HepG2 (cell line): ENCODE data around the gene ZNF22. TPM values are rescaled to one million over a fixed set of nuclear protein-coding genes. Genes with fewer than 3 reads are reported as not detected.

Source experiments
- ARHGAP35 ChIP-seq: sonication (generic); formaldehyde crosslinking; IDR thresholded peaks from 2 replicates; pipeline ENCODE4 v1.9.0; 2022; ENCODE audit warnings: mild to moderate bottlenecking, inconsistent platforms, moderate library complexity, missing genetic modification reagents, borderline replicate concordance
- ARID2 ChIP-seq: sonication (generic); formaldehyde crosslinking; IDR thresholded peaks from 2 replicates; pipeline ENCODE4 v1.8.1; 2022; ENCODE audit warnings: mild to moderate bottlenecking, missing genetic modification reagents, borderline replicate concordance
- CC2D1A ChIP-seq: sonication (generic); formaldehyde crosslinking; IDR thresholded peaks from 2 replicates; pipeline ENCODE4 v1.8.1; 2023; ENCODE audit warnings: mild to moderate bottlenecking, missing genetic modification reagents
- CENPX ChIP-seq: sonication (generic); formaldehyde crosslinking; IDR thresholded peaks from 2 replicates; pipeline ENCODE4 v1.9.0; 2021; ENCODE audit warnings: mild to moderate bottlenecking, missing genetic modification reagents, moderate library complexity
- CERS6 ChIP-seq: sonication (generic); formaldehyde crosslinking; IDR thresholded peaks from 2 replicates; pipeline ENCODE4 v1.5.0; 2020; ENCODE audit warnings: missing genetic modification reagents
- DRAP1 ChIP-seq: IDR thresholded peaks from 2 replicates; pipeline ENCODE4 v1.6.1; 2016; ENCODE audit warnings: missing genetic modification reagents, missing compliant biosample characterization
- FOXC1 ChIP-seq: sonication (generic); formaldehyde crosslinking; IDR thresholded peaks from 2 replicates; pipeline ENCODE4 v1.8.0; 2022; ENCODE audit warnings: mild to moderate bottlenecking, missing genetic modification reagents, borderline replicate concordance
- GLI4 ChIP-seq: sonication (generic); formaldehyde crosslinking; IDR thresholded peaks from 2 replicates; pipeline ENCODE4 v1.5.1; 2020; ENCODE audit warnings: missing genetic modification reagents, mild to moderate bottlenecking, moderate library complexity, borderline replicate concordance
- IRF2 ChIP-seq: IDR thresholded peaks from 2 replicates; pipeline ENCODE4 v1.6.1; 2018; ENCODE audit warnings: missing genetic modification reagents, missing compliant biosample characterization
- KLF9 ChIP-seq: IDR thresholded peaks from 2 replicates; pipeline ENCODE4 v1.6.1; 2016; ENCODE audit warnings: low read depth
- MTA3 ChIP-seq: sonication (generic); formaldehyde crosslinking; IDR thresholded peaks from 2 replicates; pipeline ENCODE4 v1.4.0; 2020; ENCODE audit warnings: missing genetic modification reagents
- NFRKB ChIP-seq: fragments of 450-650 bp; IDR thresholded peaks from 2 replicates; pipeline ENCODE4 v1.6.1; 2017
- RBM39 ChIP-seq: fragments of 200-400 bp; formaldehyde crosslinking; IDR thresholded peaks from one replicate; pipeline ENCODE4 v1.6.1; 2018; ENCODE audit warnings: antibody characterized with exemption, mild to moderate bottlenecking, low read depth, low read length; ENCODE audit not compliant: poor library complexity, severe bottlenecking
- SP1 ChIP-seq, 2 experiments: fragments of 450-650 bp in 1 of 2; sonication (generic) in 1 of 2; formaldehyde crosslinking in 1 of 2; IDR thresholded peaks; 2 replicates each; pipeline versions ENCODE4 v1.4.0 to v1.6.1; 2016 to 2020; ENCODE audit warnings: missing genetic modification reagents in 1 of 2
- TARDBP ChIP-seq: sonication (generic); formaldehyde crosslinking; IDR thresholded peaks from 2 replicates; pipeline ENCODE4 v1.8.0; 2022; ENCODE audit warnings: mild to moderate bottlenecking, missing genetic modification reagents
- TBX2 ChIP-seq: sonication (generic); formaldehyde crosslinking; IDR thresholded peaks from 2 replicates; pipeline ENCODE4 v1.5.0; 2020; ENCODE audit warnings: missing genetic modification reagents, mild to moderate bottlenecking, borderline replicate concordance
- ZEB1 ChIP-seq: IDR thresholded peaks from 2 replicates; pipeline ENCODE4 v1.6.1; 2012; ENCODE audit warnings: mild to moderate bottlenecking, low read depth, inconsistent platforms; ENCODE audit not compliant: insufficient replicate concordance
- ZFP36 ChIP-seq: fragments of 150-350 bp; IDR thresholded peaks from 2 replicates; pipeline ENCODE4 v1.6.1; 2018; ENCODE audit warnings: borderline replicate concordance, low read length, low read depth; ENCODE audit not compliant: partially characterized antibody
- ZFP36L1 ChIP-seq: sonication (generic); formaldehyde crosslinking; IDR thresholded peaks from 2 replicates; pipeline ENCODE4 v1.8.0; 2022; ENCODE audit warnings: mild to moderate bottlenecking, missing genetic modification reagents, moderate library complexity
- ZNF274 ChIP-seq: sonication (generic); formaldehyde crosslinking; IDR thresholded peaks from 2 replicates; pipeline ENCODE4 v1.5.1; 2020; ENCODE audit warnings: mild to moderate bottlenecking, missing genetic modification reagents
- ZNF326 ChIP-seq: sonication (generic); formaldehyde crosslinking; IDR thresholded peaks from 2 replicates; pipeline ENCODE4 v1.4.0; 2020; ENCODE audit warnings: missing genetic modification reagents, borderline replicate concordance
- ZNF556 ChIP-seq: sonication (generic); formaldehyde crosslinking; IDR thresholded peaks from 2 replicates; pipeline ENCODE4 v1.4.0; 2020; ENCODE audit warnings: mild to moderate bottlenecking, missing genetic modification reagents, borderline replicate concordance
- ZNF597 ChIP-seq: sonication (generic); formaldehyde crosslinking; IDR thresholded peaks from 2 replicates; pipeline ENCODE4 v1.5.0; 2020; ENCODE audit warnings: missing genetic modification reagents
- ZNF619 ChIP-seq: sonication (generic); formaldehyde crosslinking; IDR thresholded peaks from 2 replicates; pipeline ENCODE4 v1.4.0; 2020; ENCODE audit warnings: mild to moderate bottlenecking, missing genetic modification reagents
- ZNF652 ChIP-seq: IDR thresholded peaks from 2 replicates; pipeline ENCODE4 v1.6.1; 2016; ENCODE audit warnings: low read depth, borderline replicate concordance
- ZNF7 ChIP-seq: IDR thresholded peaks from 2 replicates; pipeline ENCODE4 v1.6.1; 2016; ENCODE audit warnings: missing biosample characterization, missing genetic modification reagents
- ZNF713 ChIP-seq: sonication (generic); formaldehyde crosslinking; IDR thresholded peaks from 2 replicates; pipeline ENCODE4 v1.4.0; 2020; ENCODE audit warnings: mild to moderate bottlenecking, missing genetic modification reagents
- ZNF776 ChIP-seq: sonication (generic); formaldehyde crosslinking; IDR thresholded peaks from 2 replicates; pipeline ENCODE4 v1.4.0; 2020; ENCODE audit warnings: mild to moderate bottlenecking, missing genetic modification reagents
- ZNF878 ChIP-seq: sonication (generic); formaldehyde crosslinking; IDR thresholded peaks from 2 replicates; pipeline ENCODE4 v1.8.1; 2023; ENCODE audit warnings: mild to moderate bottlenecking, missing genetic modification reagents, moderate library complexity
- polyA plus RNA-seq, 8 experiments: library from polyadenylated mRNA; depleted of rRNA in 3 of 8; stranded (reverse) in 7 of 8; unstranded in 1 of 8; fragments of >200 nt; fragmentation: Illumina TruSeq in 4 of 8; extraction: Trizol in 4 of 8; gene quantifications; 2 replicates each; pipeline versions ENCODE4 v1.2.1 to v1.2.3, GENCODE V29; 2011 to 2016; ENCODE audit warnings: low read depth in 4 of 8, missing spikeins in 1 of 8, mixed read lengths in 1 of 8; ENCODE audit not compliant: insufficient read depth in 1 of 8
- total RNA-seq, 5 experiments: library from RNA; depleted of rRNA; stranded (reverse); fragments of >200 nt; fragmentation: Illumina TruSeq; extraction: Trizol; gene quantifications; 2 replicates each; pipeline ENCODE4 v1.2.3, GENCODE V29; 2016; ENCODE audit warnings: low read depth in 1 of 5

The ZNF22 gene
- total and polyA plus RNA-seq, 2 of the 13 experiments (the other 11 are each of a cell fraction or from before 2014, with no cell fraction given) = 0.40 to 1.3 TPM

GRCh38 chr10:44977287-44978212 is 23.2 kb upstream of the ZNF22 start (continued):
- TF ChIP-seq ZNF597 = no peak
- no peak for TF ChIP-seq ZNF619 (CRISPR knock-in tag)
- TF ChIP-seq ZNF776 (CRISPR knock-in tag) = no peak; the same call in 1 of the 2 replicates
- TF ChIP-seq ZNF652 (CRISPR knock-in tag) = no peak
- TF ChIP-seq ZFP36L1 (CRISPR knock-in tag) = no peak
- no peak for TF ChIP-seq KLF9
- no peak; the same call in 1 of the 2 replicates for TF ChIP-seq ZNF878 (CRISPR knock-in tag)
- no peak for TF ChIP-seq CENPX (CRISPR knock-in tag)
- peak; percentile 27; the same call in 1 of the 2 replicates for TF ChIP-seq IRF2 (CRISPR knock-in tag)
- TF ChIP-seq TBX2 (CRISPR knock-in tag) = peak; percentile 56; the same call in 1 of the 2 replicates
- TF ChIP-seq ZEB1 = no peak
- TF ChIP-seq ZNF326 (CRISPR knock-in tag) = no peak; the same call in 1 of the 2 replicates
- peak; percentile 49; the same call in 1 of the 2 replicates for TF ChIP-seq ARHGAP35 (CRISPR knock-in tag)
- TF ChIP-seq ZNF556 (CRISPR knock-in tag) = no peak
- no peak for TF ChIP-seq ZFP36
- TF ChIP-seq MTA3 (CRISPR knock-in tag) = no peak
- no peak; the same call in none of the 2 replicates for TF ChIP-seq CERS6
- no peak for TF ChIP-seq DRAP1 (CRISPR knock-in tag)
- TF ChIP-seq CC2D1A (CRISPR knock-in tag) = peak; percentile 97; the same call in 1 of the 2 replicates
- no peak for TF ChIP-seq TARDBP
- TF ChIP-seq FOXC1 = no peak; the same call in 1 of the 2 replicates
- TF ChIP-seq ARID2 (CRISPR knock-in tag) = no peak
- no peak for TF ChIP-seq ZNF7
- no peak for TF ChIP-seq ZNF713 (CRISPR knock-in tag)
- no peak for TF ChIP-seq NFRKB
- TF ChIP-seq RBM39 = no peak
- no peak; the same call in 1 of the 2 replicates for TF ChIP-seq ZNF274 (CRISPR knock-in tag)
- TF ChIP-seq GLI4 (CRISPR knock-in tag) = no peak
- TF ChIP-seq SP1 (IDR thresholded peaks at IDR 0.05) = no peak
- peak; percentile 38; the same call in 1 of the 2 replicates for TF ChIP-seq SP1 (CRISPR knock-in tag; IDR thresholded peaks at IDR 0.05)
